Right ventricle myocardium superior (tissue), 1 donor: Measurements from ENCODE around the gene SRPK3. TPM values are rescaled to one million over a fixed set of nuclear protein-coding genes. Genes with fewer than 3 reads are reported as not detected.

Experiments
- ATAC-seq: fragments of 200-7000 bp; cut with Tn5 transposase; one replicate; pipeline ENCODE4 v1.9.1; 2020; ENCODE audit warnings: mild to moderate bottlenecking; ENCODE audit not compliant: poor library complexity
- DNase-seq: peaks from one replicate; pipeline ENCODE4 v3.0.0-alpha.2; 2020
- intact Hi-C: fragments of 100-400 bp; cut with DNase I; formaldehyde crosslinking; loops from one replicate; pipeline ENCODE4 v1.11.2; 2022
- total RNA-seq: library from RNA; stranded (reverse); fragmentation: NEBNext Ultra II Directional; extraction: Animal tissue kit (Norgen Biotek cat#: 25700); gene quantifications from one replicate; pipeline ENCODE4 v1.2.1, GENCODE V29; 2021
- donor health status: DM: no; HTN: yes; CAD: no; lungs with severe emphysema.

Gene SRPK3
- total RNA-seq, 1 donor from 2014 or later: 38.0 TPM

DNA sequence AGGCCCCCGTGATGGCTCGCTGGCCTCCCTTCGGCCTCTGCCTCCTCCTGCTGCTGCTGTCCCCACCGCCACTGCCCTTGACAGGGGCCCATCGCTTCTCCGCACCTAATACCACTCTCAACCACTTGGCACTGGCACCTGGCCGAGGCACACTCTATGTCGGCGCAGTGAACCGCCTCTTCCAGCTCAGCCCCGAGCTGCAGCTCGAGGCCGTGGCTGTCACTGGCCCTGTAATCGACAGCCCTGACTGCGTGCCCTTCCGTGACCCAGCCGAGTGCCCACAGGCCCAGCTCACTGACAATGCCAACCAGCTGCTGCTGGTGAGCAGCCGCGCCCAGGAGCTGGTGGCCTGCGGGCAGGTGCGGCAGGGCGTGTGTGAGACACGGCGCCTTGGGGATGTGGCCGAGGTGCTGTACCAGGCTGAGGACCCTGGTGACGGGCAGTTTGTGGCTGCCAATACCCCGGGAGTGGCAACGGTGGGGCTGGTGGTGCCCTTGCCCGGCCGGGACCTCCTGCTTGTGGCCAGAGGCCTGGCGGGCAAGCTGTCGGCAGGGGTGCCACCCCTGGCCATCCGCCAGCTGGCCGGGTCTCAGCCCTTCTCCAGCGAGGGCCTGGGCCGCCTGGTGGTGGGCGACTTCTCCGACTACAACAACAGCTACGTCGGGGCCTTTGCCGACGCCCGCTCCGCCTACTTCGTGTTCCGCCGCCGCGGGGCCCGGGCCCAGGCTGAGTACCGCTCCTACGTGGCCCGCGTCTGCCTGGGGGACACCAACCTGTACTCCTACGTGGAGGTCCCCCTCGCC, 13.8 kb upstream of the SRPK3 start:
- ATAC-seq (no peak), DNase-seq (peak; percentile 26)
- intact Hi-C loops: no loop called here

GRCh38 chrX:153767674-153768055, 13.2 kb upstream of the SRPK3 start:
- ATAC-seq (no peak), DNase-seq (no peak)
- intact Hi-C loops: no loop called here

- peak; percentile 19 for DNase-seq
- intact Hi-C loops: no loop called here
These were observed 12.3 kb upstream of the SRPK3 start for GRCh38 chrX:153768311-153769157.

DNA sequence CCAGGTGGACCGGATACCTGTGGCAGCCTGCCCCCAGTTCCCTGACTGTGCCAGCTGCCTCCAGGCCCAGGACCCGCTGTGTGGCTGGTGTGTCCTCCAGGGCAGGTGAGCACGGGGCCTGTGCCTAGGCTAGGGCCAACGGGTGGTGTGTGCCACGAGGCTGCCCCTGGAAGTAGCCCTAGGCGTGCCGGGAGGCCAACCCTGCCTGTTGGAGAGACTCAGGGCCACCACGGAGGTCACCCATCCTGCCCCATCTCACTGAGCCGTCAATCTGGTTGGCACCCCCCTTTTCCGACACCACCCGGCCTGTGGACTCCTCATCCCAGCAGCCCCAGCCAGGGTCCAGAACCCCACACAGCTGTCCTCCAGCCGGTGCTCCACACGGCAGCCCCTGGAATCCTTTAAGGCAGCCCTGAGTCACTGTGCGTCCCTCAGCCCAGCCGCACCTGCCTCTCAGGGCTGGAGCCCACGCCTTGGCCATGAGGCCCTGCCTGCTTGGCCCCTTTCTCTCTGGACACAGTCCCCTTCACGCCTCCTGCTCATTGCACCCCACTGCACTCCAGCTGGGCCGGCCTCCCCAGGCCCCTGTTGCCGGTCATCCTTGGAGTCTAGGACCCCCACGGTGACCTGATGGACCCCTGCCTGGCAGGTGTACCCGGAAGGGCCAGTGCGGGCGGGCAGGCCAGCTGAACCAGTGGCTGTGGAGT, 11.5 kb upstream of the SRPK3 start:
- intact Hi-C loops: no loop called here
- DNase-seq (peak; percentile 14), ATAC-seq (no peak)

More at GRCh38 chrX:153768311-153769157, 12.3 kb upstream of the SRPK3 start:
- no peak for ATAC-seq

GRCh38 chrX:153769865-153770600, 10.8 kb upstream of the SRPK3 start:
- intact Hi-C loops: no loop called here
- no peak for ATAC-seq
- peak; percentile 9 for DNase-seq

GRCh38 chrX:153770601-153771414, 10.0 kb upstream of the SRPK3 start:
- intact Hi-C loops: no loop called here
- ATAC-seq: no peak
- DNase-seq: peak; percentile 8

DNA sequence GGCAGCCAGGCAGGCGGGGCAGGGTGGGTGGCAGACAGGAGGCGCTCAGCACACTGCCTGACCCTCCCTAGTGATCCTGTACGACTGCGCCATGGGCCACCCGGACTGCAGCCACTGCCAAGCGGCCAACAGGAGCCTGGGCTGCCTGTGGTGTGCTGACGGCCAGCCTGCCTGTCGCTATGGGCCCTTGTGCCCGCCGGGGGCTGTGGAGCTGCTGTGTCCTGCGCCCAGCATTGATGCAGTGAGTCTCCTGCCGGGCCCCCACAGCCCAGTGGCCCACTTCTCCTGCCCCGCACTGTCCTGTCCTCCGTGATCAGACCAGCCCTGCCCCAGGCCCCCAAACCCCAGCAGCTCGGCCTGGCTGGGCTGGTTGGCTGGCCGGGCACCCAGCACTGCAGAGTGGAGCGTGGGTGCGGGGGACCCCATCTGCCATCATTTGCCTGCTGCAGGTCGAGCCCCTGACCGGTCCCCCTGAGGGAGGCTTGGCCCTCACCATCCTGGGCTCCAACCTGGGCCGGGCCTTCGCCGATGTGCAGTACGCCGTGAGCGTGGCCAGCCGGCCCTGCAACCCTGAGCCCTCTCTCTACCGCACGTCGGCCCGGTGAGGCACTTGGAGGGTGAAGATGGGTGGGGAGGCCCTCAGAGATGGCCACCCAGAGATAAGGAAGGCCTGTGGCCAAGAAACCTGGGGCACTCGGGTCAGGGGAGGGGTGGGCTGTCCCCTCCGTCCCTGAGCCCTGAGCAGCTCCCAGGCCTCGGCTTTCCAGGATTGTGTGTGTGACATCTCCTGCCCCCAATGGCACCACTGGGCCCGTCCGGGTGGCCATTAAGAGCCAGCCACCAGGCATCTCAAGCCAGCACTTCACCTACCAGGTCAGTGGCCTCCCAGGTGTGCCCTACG, 9.2 kb upstream of the SRPK3 start:
- intact Hi-C loops: no loop called here
- ATAC-seq (no peak), DNase-seq (peak; percentile 17)

DNA sequence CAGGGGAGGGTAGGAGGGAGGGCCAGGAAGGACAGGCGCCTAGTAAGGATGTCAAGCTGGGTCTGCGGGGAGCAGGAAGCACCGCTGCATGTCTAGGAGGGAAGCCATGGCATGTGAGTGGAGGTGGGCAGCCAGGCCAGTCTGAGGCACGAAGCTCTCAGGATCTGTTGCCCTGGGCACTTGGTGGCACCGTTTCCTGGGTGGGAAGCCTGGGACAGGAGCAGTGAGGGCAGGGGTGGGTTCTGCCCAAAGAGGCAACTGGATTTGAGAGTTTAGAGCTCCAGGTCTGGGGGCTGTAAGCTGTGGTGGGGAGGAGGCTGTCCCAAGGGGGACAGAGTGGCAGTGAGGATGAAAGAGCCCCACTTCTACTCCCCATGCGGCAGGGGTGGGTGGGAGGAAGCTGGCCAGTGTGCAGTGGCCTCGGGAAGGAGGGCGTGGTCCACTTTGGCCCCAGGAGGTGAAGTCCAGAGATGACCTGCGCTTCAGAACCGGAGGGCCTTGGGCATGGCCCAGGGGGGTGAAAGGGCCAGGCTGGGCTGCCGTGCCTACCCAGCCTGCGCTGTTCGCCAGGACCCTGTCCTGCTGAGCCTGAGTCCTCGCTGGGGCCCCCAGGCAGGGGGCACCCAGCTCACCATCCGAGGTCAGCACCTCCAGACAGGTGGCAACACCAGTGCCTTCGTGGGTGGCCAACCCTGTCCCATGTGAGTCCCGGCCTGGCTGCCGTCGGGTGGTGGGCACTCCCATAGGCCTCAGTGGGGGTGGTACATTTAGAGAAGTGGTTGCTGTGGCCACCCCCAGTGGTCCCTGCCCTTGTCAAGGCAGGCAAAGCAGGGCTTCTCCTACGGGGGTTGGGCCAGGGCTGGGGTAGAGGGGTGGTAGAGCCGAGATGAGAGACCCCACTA, 8.3 kb upstream of the SRPK3 start:
- ATAC-seq: no peak

DNA sequence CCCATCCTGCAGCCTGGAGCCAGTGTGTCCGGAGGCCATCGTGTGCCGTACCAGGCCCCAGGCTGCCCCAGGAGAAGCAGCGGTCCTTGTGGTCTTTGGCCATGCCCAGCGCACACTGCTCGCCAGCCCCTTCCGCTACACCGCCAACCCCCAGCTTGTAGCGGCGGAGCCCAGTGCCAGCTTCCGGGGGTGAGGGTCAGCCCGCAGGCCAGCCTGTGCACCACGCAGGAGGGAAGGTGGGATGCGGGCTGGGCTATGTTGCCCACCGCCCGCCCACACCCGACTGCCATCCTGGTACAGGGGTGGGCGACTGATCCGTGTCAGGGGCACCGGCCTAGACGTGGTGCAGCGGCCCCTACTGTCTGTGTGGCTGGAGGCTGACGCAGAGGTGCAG, 7.6 kb upstream of the SRPK3 start:
- DNase-seq: peak; percentile 8
- no peak for ATAC-seq
- intact Hi-C loops: no loop called here

More for the DNA sequence above, 8.3 kb upstream of the SRPK3 start:
- peak; percentile 11 for DNase-seq
- intact Hi-C loops: no loop called here

- DNase-seq: peak; percentile 16
These were observed 6.9 kb upstream of the SRPK3 start for GRCh38 chrX:153773741-153774575.

GRCh38 chrX:153774576-153775292, 6.1 kb upstream of the SRPK3 start:
- ATAC-seq (no peak), DNase-seq (peak; percentile 25)
- intact Hi-C loops: no loop called here

More at GRCh38 chrX:153773741-153774575, 6.9 kb upstream of the SRPK3 start:
- intact Hi-C loops: no loop called here
- no peak for ATAC-seq

DNA sequence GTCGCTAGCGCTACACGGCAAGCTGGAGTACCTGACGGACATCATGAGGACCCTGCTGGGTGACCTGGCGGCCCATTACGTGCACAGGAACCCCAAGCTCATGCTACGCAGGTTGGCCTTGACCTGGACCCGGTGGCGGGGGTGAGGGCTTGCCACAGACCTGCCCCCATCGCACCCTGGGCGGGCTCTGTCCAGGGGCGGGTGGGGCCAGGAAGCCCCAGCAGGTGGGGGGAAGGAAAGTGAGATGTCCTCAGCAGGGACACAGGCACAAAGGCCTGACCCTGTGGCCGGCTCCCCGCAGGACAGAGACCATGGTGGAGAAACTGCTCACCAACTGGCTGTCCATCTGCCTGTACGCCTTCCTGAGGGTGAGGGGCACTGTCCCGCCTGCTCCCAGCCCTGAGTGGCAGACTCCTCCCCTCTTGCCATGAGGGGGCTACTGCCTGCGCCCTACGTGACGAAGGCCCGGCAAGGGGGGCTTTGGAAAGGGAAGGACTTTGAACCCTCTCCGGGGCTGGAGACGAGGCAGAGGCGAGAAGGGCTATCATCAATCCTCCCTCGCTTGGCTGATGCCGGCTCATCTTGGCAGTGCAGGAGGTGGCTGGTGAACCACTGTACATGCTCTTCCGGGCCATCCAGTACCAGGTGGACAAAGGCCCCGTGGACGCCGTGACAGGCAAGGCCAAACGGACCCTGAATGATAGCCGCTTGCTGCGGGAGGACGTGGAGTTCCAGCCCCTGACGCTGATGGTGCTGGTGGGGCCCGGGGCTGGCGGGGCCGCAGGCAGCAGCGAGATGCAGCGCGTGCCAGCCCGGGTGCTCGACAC, 5.3 kb upstream of the SRPK3 start:
- DNase-seq (peak; percentile 11), ATAC-seq (no peak)
- intact Hi-C loops: no loop called here

DNA sequence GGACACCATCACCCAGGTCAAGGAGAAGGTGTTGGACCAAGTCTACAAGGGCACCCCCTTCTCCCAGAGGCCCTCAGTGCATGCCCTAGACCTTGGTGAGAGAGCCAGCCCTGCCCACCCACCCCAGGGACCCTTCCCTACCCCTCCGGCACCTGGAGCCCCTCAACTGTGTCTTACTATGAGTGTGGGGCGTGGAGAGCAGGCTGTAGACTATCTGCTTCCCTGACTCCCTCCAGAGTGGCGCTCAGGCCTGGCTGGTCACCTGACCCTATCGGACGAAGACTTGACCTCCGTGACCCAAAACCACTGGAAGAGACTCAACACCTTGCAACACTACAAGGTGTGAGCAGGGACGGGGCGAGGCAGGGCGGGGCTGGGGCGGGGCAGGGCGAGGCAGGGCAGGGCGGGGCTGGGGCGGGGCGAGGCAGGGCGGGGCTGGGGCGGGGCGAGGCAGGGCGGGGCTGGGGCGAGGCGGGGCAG, 4.7 kb upstream of the SRPK3 start:
- ATAC-seq (no peak), DNase-seq (peak; percentile 4)
- intact Hi-C loops: no loop called here
